MM.1S (cell line): ENCODE data around the gene CHST1.

Source experiments
- EZH2 ChIP-seq: fragments of 300-600 bp; sonication (generic); optimal IDR thresholded peaks from 2 replicates; pipeline ENCODE3; 2017; ENCODE audit warnings: low read depth, mild to moderate bottlenecking, antibody characterized with exemption, low read length, mixed read lengths
- EZH2phosphoT487 ChIP-seq: fragments of 300-600 bp; sonication (generic); IDR thresholded peaks from 2 replicates; pipeline ENCODE4 v1.6.1; 2018; ENCODE audit warnings: antibody characterized with exemption, low read length
- TF ChIP-seq, protein P1 (sequence below): fragments of 300-600 bp; sonication (generic); IDR thresholded peaks from 2 replicates; pipeline ENCODE4 v1.5.1; 2016; ENCODE audit warnings: antibody characterized with exemption, low read length, mixed read lengths

DNA sequence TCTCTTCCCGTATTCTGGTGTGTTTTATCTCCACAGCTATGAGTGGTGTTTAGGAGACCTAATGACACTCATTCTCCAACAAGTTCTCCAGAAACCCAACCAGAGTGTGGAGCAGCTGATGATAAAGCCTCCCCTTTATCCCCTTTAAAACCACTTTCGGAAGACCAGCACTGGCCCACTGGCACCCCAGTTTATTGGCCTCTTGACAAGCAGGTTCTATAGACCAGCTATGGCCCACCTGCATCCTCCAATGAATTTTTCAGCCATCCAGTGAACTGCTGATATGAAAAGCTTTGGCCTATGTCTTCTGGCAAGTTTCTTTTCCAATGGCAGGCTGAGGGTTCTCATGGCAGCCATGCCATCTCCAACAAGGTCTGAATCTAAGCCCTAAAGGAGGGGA lies 27.4 kb downstream of the CHST1 start:
- TF ChIP-seq, protein P1, sequence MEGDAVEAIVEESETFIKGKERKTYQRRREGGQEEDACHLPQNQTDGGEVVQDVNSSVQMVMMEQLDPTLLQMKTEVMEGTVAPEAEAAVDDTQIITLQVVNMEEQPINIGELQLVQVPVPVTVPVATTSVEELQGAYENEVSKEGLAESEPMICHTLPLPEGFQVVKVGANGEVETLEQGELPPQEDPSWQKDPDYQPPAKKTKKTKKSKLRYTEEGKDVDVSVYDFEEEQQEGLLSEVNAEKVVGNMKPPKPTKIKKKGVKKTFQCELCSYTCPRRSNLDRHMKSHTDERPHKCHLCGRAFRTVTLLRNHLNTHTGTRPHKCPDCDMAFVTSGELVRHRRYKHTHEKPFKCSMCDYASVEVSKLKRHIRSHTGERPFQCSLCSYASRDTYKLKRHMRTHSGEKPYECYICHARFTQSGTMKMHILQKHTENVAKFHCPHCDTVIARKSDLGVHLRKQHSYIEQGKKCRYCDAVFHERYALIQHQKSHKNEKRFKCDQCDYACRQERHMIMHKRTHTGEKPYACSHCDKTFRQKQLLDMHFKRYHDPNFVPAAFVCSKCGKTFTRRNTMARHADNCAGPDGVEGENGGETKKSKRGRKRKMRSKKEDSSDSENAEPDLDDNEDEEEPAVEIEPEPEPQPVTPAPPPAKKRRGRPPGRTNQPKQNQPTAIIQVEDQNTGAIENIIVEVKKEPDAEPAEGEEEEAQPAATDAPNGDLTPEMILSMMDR = no peak
- no peak for TF ChIP-seq EZH2
- TF ChIP-seq EZH2phosphoT487 = no peak
